ENCODE results near the gene SP2.
"Not testable (repeated sequence)": the region's sequence is repeated elsewhere in the genome, so short reads cannot be mapped to it uniquely, and the experiment has no call there.

SP2 gene

DNA sequence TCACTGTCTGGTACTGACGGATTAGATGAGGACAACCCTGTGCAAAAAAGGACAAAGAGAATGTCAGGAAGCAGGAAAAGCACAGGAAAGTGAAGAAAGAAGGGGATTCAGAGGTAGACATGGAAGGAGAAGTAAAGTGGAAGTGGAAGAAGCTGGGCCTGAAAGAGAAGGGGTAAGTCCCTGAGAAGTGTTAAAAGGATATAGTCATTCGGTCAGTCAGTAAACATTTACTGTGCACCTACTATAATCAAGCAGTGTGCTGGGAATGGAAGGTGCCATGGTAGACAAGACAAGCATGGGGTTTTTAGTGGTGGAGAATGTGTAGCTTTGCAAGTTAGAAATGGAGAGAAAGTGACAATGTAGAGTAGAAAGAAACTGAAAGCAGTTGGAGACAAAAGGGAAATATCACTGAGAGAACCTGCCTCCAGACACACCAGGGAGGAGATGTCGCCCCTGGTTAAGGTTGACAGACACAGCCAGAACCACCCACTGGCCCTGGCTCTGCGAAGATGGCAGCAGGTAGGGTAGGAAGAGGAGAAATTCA lies 4.4 kb upstream of the SP2 start:
- no peak for DNase-seq

DNA sequence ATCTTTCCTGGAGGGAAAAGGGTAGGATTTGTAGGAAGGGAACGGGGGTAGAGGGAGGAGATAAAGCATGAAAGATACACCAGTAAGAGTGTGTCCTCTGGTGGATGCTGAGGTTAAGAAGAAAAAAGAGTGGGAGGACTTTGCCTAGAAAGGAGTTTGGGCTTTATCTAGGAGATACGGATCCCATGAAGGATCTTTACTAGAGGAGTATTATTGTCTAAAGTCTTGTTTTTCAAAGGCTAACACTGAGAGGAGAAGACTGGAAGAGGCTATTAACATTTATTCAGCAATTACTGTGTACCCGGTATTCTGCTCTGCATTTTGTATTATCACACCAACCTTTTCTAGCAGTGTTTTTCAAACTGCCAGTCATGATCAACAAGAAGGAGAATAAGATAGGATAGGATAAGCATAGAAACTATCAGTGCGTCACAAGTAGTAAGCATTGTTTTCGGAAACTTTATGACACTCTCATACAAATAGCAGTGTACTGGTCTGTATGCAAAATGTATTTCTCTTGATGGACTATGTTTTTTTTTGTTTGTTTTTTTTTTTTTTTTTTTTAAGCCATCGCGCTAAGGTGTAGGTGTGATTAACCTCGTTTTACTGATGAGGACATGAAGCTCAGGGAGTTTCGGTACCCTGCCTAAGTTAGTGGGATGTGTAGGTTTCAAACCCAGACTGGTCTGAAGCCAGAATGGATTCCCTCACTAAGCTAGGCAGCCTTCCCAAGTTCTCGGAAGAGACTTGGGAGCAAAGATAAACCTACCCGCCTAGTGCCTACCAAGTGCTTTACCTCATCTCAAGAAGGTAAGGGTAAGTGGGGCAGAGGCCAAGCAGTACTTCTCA lies 1.3 kb upstream of the SP2 start:
- DNase-seq: no peak

DNA sequence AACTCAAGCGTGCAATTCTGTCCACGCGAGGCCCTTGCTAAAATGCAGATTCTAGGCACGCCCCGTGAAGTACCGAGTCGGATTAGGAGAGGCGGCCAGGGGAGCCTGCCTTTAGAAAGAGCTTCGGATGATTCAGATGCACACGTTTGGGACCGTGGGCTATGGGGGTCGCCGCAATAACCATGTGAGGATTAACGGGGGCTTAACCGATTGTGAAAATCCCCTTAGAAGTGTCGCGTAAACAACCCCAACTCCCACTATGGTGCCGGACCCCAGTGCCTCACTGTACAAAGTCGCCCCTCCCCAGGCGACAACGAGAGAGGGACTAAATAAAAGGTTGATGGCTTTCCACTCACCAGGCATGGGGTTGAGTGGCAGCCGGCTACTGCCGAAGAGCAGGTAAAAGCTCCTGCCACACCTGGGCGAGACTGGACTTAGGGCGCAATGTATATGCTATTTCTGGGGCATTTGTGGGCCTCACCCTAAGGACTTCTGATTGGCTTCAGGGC lies 635 bp upstream of the SP2 start:
- no peak for DNase-seq

DNA sequence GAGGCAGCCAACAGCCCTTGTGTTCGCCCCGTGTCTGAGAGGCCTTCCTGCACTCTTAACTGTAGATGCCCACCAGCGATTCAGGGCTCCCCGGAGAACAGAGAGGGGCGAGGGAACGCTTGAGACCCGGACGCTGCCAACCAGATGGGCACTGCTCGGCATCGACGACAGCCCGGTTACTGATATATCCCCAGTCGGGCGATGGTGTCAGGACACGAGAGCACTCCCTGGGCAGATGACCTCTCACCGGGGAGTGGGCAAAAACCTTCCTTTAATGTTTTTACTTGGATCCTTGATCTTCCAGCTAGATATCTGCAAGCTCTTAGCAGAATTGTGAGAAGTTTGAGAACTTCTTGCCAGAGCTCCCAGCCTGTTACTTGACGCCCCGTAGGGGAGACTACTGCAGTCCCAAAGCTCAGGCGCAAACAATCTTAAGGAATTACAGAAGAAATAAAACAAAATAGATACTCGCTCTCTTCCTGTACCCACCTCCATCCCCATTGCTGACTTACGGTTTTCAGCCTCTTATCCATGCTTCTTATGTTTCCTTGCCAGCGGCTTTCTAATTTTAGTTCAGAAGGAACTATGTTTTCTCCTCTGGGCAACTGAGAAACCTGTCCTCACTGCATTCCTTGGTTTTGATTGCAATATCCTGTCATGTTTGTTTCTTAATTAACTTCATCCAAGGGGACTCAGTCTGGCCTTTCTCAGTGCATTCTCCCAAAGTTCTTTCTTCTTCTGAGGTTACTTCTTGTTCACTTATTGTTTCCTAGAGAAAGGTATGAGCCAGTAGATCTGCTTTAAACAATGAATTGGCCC lies 845 bp downstream of the SP2 start:
- DNase-seq: no peak

DNA sequence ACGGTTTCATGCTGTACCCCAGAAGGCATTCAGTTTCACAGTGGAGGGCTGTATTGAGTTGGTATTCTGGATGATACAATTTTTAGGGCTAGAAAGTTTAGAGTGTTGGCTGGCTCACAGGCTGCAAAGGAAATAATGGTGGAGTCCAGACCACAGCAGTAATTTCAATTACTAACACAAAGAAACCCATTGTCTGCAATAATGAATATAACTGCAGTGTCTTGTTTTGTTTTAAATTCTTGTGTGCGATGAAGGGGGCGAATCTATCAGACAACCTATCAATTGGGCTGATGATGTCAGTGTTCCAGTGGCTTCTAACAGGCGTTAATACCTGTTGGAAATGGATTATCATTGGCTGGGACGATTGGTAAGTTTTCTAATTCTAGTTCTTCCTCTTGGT lies 1.5 kb downstream of the SP2 start:
- no peak for DNase-seq

DNA sequence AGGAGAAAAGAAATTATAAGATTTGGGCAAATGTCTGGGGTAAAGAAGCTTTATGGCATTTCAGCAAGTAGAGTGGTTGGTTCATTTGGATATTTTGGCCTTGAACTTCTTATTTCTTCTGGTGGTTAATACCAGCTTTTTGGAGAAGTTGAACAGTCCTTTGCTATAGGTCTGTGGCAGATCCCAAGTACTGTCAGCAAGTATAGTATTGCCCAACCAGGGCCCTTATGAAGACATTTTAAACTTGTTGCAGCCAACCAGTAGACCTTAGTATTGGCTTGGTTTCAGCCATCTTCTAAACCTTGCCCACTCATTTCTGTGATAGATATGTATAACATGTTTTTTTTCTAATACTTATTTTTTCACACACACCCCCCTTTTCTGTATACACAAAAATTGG lies 2.2 kb downstream of the SP2 start:
- DNase-seq: no peak

DNA sequence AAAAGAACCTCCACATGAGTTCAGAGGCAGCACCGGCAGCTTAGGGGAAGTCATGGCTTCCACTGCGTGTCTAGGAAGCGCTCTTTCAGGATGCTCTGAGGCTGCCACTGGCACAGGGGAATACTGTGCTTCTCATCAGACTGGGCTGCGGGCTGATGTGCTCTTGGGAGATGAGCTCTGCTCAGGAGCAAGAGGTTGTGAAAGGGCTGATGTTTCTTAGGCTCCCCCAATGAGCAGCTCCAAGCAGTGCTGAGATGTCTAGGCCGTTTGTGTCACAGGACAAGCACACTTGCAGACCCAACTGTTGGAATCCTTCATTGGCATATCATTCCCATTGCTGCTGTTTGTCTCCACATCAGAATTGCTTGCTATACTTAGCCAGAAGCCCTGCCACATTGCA lies 3.6 kb downstream of the SP2 start:
- DNase-seq: no peak

DNA sequence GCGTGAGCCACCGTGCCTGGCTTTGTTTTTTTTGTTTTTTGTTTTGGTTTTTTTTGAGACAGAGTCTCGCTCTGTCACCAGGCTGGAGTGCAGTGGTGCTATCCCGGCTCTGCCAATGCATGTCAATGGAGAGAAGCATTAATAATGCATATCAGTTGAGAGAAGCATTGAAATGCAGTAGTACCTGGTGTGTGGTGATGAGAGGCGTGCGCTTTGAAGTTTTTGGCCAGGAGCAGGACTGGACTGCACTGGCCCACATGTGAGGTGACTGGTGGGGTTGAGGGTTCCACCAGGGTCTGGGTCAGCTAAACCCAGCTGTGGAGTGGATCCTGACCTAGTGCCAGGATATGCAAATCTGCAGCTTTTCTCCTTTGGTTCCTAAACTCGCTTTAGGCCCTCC lies 5.4 kb downstream of the SP2 start:
- DNase-seq: no peak

DNA sequence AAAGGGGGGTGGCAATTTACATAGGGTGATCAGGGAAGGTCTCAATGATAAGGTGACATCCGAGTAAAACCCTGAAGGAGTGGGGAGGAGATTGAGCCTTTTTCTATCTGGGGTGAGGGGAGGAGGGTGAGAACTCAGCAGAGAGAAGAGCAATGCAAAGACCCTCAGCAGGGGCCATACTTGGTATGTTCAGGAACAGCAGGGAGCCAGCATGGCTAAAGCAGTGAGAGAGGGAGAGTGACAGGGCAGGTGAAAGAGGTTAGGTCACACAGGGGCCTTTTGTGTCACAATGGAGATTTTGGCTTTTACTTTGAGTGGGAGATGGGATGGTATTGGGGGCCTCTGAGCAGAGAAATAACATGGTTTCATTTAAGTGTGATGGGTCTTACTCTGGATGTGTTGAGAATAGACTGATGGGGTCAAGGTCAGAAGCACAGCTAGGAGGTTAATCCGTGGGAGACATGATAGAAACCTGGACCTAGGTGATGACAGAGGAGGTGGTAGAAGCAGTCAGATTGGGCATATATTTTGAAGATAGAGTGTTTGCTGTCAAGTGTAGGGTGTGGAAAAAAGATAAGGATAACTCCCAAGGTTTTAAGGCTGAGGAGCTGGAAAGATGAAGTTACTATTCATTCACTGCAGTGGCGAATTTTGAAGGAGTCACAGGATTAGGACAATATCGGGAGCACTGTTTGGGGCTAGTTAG lies 6.2 kb downstream of the SP2 start:
- no peak for DNase-seq

DNA sequence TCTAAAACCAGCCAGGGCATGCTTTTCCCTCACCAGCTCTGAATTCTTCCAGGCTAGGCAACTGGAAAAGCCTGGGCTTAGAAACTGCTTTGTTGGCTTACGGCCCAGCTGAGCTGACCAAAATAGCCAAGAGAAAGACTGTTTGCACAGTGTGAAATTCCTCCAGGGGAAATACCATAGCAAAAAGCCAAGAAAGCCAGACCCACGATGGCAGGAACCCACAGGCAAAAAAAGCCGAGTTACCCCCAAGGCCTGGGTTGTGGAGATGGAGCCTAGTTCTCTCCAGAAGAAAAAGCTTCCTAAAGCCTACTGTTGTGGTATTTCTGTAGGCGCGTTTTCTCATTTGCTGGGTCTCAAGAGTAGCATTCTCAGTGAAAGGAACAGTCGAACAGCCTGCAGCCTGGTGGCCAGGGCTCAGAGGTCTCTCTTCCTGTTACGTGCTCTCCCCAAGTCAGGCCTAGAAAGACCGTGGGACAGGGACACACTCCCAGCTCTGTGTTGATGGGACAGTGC lies 9.2 kb downstream of the SP2 start:
- DNase-seq: no peak

DNA sequence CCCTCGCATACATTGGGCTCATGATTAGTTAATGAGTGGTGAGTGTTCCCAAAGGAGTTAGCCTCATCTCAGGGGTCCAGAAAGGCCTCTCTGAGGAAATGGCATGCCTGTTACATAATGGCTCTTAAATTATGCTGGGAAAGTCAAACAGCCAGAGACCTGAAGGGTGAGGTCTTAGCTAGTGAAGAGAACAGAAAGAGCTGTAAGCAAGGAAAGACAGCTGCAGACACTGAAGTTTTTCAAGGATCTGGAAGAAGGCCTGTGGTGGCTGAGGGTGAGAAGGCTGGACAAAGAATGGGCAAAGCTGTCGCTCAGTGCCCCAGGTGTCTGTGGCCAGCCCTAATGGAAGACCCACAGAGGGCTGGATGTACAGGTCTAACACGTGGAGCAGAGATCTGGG lies 10.4 kb downstream of the SP2 start:
- DNase-seq: no peak

DNA sequence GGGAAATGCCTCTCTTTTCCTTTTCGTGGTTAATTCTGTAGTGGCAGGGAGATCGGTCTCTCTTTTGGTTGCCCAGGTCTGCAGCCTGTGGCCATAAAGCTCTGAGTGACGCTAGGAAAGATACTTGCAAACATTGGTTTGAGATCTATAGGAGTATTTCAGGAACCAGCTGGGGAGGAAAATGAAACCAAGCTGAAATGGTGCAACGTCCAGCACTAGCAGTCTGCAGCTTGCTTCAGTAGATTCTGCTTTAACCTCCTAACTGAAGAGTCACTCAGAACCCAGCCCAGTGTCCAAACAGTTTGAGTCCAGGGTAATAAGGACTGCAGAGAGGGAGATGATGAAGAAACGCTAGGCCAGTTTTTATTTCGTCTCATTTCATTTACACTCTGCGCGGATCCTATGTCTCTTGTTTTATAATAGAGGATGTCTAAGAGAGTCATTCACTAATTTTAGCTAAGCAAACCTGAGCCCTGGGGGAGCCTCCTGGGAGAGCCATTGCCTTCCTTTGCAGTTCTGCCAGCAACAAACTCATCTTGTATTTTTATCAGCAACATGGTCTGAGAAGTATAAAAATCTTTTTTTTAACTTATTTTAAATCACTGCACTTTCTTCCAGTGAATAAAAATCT lies 12.0 kb downstream of the SP2 start:
- no peak for DNase-seq

DNA sequence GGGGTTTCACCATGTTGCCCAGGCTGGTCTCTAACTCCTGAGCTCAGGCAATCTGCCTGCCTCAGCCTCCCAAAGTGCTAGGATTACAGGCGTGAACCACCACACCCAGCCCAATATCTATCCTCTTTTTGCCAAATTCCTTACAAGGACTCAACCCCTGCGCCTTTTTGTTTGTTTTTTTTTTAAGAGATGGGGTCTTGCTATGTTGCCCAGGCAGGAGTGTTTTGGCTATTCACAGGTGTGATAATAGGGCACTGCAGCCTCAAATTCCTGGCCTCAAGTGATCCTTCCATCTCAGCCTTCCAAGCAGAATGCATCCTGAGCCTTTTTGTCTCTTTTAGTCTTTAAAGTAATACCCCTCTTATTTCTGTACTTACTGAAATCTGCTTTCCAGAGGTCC lies 17.0 kb downstream of the SP2 start:
- no peak for DNase-seq

DNA sequence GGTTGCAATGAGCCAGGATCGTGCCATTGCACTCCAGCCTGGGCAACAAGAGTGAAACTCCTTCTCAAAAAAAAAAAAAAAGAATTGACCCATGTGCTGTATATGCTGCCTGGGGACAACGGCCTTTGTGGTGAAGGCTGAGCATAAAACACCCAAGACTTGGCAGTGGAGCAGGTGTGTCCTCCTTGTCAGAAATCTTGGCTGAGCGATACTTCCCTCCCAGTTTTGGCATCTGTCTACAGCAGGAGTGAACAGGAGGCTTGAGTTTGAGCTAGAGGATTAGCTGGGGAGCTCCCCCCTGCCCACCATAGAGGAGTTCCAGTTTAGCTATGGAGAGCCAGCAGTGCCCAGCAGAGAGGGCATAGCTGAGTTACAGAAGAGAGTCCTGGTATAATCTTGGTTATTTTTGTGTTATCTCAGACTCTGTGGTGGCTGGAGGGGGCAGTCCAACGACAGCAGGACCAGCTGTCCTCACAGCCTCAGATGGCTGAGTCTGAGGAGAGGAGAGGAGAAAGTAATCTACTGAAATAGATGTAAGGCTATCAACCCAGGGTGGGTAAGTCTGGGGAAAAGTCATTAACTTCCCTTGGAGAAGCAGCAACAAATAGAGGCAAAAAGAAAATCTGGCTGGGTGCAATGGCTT lies 18.4 kb downstream of the SP2 start:
- DNase-seq: no peak

DNA sequence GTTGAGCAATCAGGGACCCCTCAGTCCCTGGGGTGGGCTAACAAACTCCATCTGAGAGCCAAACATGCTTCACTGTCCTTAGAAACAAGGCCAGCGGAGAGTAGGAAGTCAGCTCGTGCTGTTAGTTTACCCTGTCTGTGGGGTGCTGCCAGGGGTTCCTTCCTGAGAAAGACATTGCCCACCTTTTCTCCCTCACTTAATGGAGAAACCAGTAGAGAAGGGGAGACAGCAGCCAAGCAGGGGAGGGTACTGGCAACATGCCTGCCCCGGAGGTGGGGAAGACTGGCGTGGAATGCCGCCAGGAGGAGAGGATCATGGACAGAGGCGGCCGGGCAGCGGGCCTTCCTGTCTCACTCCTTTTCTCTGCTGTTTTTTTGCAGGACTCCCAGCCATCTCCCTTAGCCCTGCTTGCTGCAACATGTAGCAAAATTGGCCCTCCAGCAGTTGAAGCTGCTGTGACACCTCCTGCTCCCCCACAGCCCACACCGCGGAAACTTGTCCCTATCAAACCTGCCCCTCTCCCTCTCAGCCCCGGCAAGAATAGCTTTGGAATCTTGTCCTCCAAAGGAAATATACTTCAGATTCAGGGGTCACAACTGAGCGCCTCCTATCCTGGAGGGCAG lies 19.9 kb downstream of the SP2 start:
- DNase-seq: no peak

DNA sequence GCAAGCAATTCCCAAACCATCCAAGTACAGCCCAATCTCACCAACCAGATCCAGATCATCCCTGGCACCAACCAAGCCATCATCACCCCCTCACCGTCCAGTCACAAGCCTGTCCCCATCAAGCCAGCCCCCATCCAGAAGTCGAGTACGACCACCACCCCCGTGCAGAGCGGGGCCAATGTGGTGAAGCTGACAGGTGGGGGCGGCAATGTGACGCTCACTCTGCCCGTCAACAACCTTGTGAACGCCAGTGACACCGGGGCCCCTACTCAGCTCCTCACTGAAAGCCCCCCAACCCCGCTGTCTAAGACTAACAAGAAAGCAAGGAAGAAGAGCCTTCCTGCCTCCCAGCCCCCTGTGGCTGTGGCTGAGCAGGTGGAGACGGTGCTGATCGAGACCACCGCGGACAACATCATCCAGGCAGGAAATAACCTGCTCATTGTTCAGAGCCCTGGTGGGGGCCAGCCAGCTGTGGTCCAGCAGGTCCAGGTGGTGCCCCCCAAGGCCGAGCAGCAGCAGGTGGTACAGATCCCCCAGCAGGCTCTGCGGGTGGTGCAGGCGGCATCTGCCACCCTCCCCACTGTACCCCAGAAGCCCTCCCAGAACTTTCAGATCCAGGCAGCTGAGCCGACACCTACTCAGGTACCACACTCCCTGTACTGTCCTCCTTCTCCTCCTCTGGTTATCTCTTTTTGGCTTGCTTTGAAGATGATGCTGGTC lies 20.6 kb downstream of the SP2 start:
- no peak for DNase-seq

DNA sequence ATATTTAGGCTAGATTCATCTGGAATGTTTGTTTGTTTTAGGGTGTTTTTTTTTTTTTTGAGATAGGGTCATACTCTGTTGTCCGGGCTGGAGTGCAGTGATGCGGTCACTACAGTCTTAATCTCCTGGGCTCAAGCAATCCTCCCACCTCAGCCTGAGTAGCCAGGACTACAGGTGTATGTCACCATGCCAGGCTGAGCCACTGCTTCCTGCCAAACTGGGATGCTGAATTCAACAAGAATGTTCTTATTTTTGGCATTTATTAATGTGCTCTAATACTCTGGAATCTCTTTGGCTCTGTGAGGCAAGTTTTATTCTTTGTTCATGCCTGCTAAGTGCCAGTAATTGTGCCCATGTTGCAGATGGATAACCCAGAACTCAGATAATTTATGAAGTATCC lies 21.5 kb downstream of the SP2 start:
- DNase-seq: no peak

DNA sequence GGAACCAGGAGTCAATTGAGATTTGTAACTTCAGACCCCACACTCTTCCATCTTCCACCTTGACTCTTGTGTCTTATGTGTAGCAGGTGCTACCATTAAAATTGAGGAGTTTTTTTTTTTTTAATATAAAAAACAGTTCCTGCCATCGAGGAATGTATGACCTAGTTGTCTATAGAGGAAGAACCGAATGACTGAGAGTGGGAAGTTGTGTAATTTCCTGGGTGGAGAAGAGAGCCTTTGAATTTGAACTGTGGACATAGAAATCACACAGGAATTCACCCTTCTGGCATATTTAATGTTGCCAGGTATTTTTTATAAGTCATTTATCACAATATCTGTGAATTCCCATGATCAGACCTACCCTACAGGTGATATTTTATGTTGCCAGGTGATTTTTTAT lies 22.0 kb downstream of the SP2 start:
- no peak for DNase-seq

DNA sequence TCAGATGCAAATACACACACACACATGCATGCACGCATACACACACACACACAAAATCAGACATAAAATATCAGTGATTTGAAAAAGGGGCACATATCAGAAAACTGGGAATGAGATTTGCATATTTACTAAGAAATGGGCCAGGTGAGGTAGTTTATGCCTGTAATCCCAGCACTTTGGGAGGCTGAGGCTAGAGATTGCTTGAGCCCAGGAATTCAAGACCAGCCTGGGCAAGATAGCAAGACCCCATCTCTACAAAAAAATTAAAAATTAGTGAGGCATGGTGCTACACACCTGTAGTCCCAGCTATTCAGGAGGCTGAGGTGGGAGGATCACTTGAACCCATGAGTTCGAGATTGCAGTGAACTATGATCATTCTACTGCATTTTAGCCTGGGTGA lies 23.0 kb downstream of the SP2 start:
- no peak for DNase-seq

DNA sequence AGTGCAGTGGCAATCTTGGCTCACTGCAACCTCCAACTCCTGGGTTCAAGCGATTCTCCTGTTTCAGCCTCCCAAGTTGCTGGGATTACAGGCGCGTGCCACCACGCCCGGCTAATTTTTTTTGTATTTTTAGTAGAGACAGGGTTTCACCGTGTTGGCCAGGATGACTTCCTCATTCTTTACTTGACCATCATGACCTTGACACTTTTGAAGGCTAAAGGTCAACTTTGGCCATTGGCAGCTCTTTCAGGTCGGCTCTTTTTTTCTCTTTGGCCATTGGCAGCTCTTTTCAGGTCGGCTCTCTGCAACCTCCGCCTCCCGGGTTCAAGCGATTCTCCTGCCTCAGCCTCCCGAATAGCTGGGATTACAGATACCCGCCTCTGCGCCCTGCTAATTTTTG lies 23.9 kb downstream of the SP2 start:
- DNase-seq: not testable (repeated sequence)
